ENCODE results near the gene SVOP. TPM values are rescaled to one million over a fixed set of nuclear protein-coding genes. Genes with fewer than 3 reads are reported as not detected.

SVOP gene
- total and polyA plus RNA-seq, 4 donors, result 0.10 TPM; not detected in 3

DNA sequence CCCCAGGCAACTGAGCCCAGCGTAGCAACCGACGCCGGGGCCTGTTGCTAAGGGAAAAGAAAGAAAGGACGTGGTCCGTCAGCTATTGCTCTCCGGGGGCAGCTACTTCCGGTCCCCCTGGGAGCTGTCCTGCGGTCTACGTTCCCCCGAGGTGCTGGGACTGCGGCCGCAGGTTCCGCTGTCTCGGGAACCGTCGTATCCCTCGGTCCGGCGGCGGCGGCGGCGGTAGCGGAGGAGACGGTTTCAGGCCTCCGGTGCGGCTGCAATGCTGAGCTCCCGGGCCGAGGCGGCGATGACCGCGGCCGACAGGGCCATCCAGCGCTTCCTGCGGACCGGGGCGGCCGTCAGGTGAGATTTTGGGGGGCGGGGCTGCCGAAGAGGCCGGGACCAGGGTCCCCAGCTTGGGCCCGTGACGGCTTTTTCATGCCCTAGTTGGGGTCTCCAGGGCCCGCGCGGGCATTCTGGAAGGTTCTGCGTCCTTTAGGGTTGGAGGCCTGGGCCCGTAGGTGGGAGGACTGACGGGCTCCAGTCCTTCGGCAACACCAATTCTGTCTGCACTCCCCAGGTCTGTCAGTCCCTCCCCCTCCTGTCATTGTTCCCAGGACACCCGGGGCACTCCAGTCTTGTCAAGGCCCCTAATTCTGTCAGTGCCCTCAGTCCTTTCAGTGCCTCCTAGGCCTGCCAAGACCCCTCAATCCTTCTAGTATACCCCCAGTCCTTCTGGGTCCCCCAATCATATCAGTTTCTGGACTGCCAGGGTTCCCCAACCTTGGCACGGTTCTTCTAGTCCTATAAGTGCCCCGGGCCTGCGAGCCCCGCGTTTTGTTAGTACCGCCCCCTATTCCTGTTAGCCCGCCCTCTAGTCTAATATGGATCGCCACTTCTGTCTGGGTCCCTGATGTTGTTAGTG is 31.8 kb upstream of the SVOP start, which contains the start of gene USP30:
Gene USP30, plus strand, starts transcription at position 163 of the 910 bp plus-strand sequence. Its CDS starts 103 bp downstream, at position 266.
- peak within 1 kb of the TSS; percentile 89 to 92 for H3K27ac ChIP-seq (ENCODE audit: low read depth in 1 of 2, low read length in 2 of 2)
- TF ChIP-seq REST (IDR thresholded peaks at IDR 0.05) (peak; percentile 86), HNF4A (conservative IDR thresholded peaks at IDR 0.05) (peak in 1 of 2 donors; percentile 6), RAD21 (IDR thresholded peaks at IDR 0.05) (peak; percentile 23 to 53), TAF1 (conservative IDR thresholded peaks at IDR 0.05) (no peak), EGR1 (IDR thresholded peaks at IDR 0.05; ENCODE audit: low read depth in 2 of 2) (no peak), JUND (IDR thresholded peaks at IDR 0.05) (no peak), FOXA2 (IDR thresholded peaks at IDR 0.05) (no peak), RXRA (IDR thresholded peaks at IDR 0.05) (peak; percentile 11 to 27), SP1 (IDR thresholded peaks at IDR 0.05) (peak; percentile 47), NR2F2 (IDR thresholded peaks at IDR 0.05) (no peak), ZBTB33 (IDR thresholded peaks at IDR 0.05) (no peak), FOXA1 (IDR thresholded peaks at IDR 0.05) (no peak), HNF4G (IDR thresholded peaks at IDR 0.05) (no peak), CTCF (IDR thresholded peaks at IDR 0.05; ENCODE audit: low read depth, low read length, missing input control) (no peak), GABPA (IDR thresholded peaks at IDR 0.05 in 1 of 2, conservative IDR thresholded peaks at IDR 0.05 in 1 of 2) (peak; percentile 99), YY1 (IDR thresholded peaks at IDR 0.05) (peak; percentile 24)
- TF ChIP-seq, protein P1, sequence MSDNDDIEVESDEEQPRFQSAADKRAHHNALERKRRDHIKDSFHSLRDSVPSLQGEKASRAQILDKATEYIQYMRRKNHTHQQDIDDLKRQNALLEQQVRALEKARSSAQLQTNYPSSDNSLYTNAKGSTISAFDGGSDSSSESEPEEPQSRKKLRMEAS (IDR thresholded peaks at IDR 0.05), result peak; percentile 10
- TF ChIP-seq, protein P2, sequence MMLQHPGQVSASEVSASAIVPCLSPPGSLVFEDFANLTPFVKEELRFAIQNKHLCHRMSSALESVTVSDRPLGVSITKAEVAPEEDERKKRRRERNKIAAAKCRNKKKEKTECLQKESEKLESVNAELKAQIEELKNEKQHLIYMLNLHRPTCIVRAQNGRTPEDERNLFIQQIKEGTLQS (IDR thresholded peaks at IDR 0.05), result no peak
- WGBS, result under 1% methylated on average over 61 of the region's 61 CpGs

More for the DNA sequence above, 31.8 kb upstream of the SVOP start, which contains the start of gene USP30:
- DNase-seq (ENCODE audit: low spot score), result peak; percentile 94
- H3K9me3 ChIP-seq (ENCODE audit: control insufficient read depth in 4 of 4, low read length in 3 of 4), result no peaks in the 10 kb centered on the region
- no peaks in the 10 kb centered on the region for H3K27me3 ChIP-seq (ENCODE audit: control insufficient read depth in 4 of 4, insufficient read depth in 4 of 4, low read length in 3 of 4)
- peak within 1 kb of the TSS; percentile 83 to 98 for H3K9ac ChIP-seq (ENCODE audit: low read depth in 1 of 2, low read length in 2 of 2)
- peaks cover 2 to 45% (median 29%) of the 10 kb centered on the region in 4 donors for H3K4me1 ChIP-seq (ENCODE audit: control insufficient read depth in 4 of 4, insufficient read depth in 4 of 4, low read length in 3 of 4)
- no peaks in the 10 kb centered on the region for H3K36me3 ChIP-seq (ENCODE audit: control insufficient read depth in 4 of 4, insufficient read depth in 3 of 4, low read depth in 1 of 4, low read length in 3 of 4)
- H3K4me3 ChIP-seq (ENCODE audit: low read depth in 1 of 3, low read length in 3 of 3), result peak within 1 kb of the TSS; percentile 90 to 97 (median 96)
